Mesodermal cell (in vitro differentiated cells): ENCODE data around the gene MCEMP1.

ENCODE experiments used
- H3K27ac ChIP-seq: 2 replicates; pipeline ENCODE4 v1.7.0; 2013; ENCODE audit warnings: mild to moderate bottlenecking, low read depth, low read length, moderate library complexity; ENCODE audit not compliant: severe bottlenecking
- H3K36me3 ChIP-seq: 2 replicates; pipeline ENCODE4 v1.7.1; 2013; ENCODE audit warnings: mild to moderate bottlenecking, low read length, moderate library complexity; ENCODE audit not compliant: control insufficient read depth, insufficient read depth
- H3K4me1 ChIP-seq: one replicate; pipeline ENCODE4 v1.7.1; 2013; ENCODE audit warnings: mild to moderate bottlenecking, low read length; ENCODE audit not compliant: insufficient read depth, control insufficient read depth, poor library complexity, severe bottlenecking
- H3K4me3 ChIP-seq: 2 replicates; pipeline ENCODE4 v1.7.0; 2013; ENCODE audit warnings: low read length, control low read depth, mild to moderate bottlenecking; ENCODE audit not compliant: insufficient read depth, poor library complexity, severe bottlenecking; ENCODE audit errors: extremely low read depth
- H3K9me3 ChIP-seq: 2 replicates; pipeline ENCODE4 v1.7.1; 2013; ENCODE audit warnings: mild to moderate bottlenecking, low read length, moderate library complexity; ENCODE audit not compliant: control insufficient read depth
- WGBS, 2 experiments: methylation state at CpG; one replicate each; pipeline ENCODE4 v1.1.5; 2013; ENCODE audit warnings: missing lambda C conversion rate in 2 of 2; ENCODE audit not compliant: insufficient coverage in 2 of 2; 5-methylcytosine and 5-hydroxymethylcytosine counted together

The MCEMP1 gene

GRCh38 chr19:7685546-7686445 lies 8.9 kb downstream of the MCEMP1 start:
- H3K36me3 ChIP-seq: peaks cover 23% of the 10 kb centered on the region
- H3K9me3 ChIP-seq: no peaks in the 10 kb centered on the region
- WGBS, 2 experiments: 51 to 54% methylated on average over 12 to 18 of the region's 19 CpGs
- no peak overlapping the region for H3K27ac ChIP-seq
- no peak overlapping the region for H3K4me3 ChIP-seq
- peaks cover 4% of the 10 kb centered on the region for H3K4me1 ChIP-seq

DNA sequence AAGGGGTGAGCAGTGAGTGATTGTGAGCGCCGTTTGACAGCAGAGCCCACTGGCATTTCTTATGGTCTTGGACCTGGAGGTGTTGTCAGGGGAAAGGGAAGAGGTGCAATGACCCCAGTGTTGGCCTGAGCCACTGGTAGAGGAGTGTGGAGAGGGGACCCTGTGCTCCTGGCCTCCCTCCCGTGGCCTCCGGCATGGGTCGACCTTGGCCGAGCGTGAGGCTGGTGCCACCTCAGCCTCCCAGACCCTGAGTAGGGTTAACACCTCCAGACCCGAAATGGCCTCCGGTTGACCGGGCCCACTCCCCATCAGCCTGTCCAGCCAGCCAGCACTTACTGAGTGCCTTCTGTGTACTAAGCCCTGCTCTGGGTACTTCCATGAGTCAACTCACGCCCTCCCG lies 10.3 kb downstream of the MCEMP1 start:
- Histone ChIP-seq H3K9me3 (no peaks in the 10 kb centered on the region), H3K4me3 (no peak overlapping the region), H3K27ac (no peak overlapping the region), H3K4me1 (no peaks in the 10 kb centered on the region), H3K36me3 (peaks cover 18% of the 10 kb centered on the region)
- WGBS, 2 experiments: 92 to 94% methylated on average over 10 to 12 of the region's 12 CpGs

DNA sequence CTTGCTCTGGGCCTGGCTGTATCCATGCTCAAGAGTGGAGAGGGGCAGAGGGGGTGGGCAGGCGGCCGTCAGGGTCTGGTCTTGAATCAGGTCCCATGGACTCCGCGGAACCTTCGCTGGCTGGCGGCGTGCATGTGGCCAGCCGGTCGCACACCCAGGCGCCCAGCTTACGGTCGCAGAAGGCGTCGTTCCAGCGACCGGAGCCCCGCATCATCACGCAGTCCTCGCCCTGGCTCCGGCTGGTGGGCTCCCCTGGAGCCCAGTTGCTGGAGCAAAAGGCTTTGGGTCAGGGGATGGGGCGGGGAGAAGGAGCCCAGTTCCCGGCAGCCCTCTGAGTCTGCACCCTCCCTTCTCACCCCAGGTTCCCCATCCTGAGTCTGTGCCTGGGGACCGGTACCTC lies 12.3 kb downstream of the MCEMP1 start:
- Histone ChIP-seq H3K4me1 (no peaks in the 10 kb centered on the region), H3K27ac (no peak overlapping the region), H3K36me3 (no peaks in the 10 kb centered on the region), H3K9me3 (no peaks in the 10 kb centered on the region), H3K4me3 (no peak overlapping the region)
- WGBS, 2 experiments: 88 to 92% methylated on average over 12 to 16 of the region's 23 CpGs

DNA sequence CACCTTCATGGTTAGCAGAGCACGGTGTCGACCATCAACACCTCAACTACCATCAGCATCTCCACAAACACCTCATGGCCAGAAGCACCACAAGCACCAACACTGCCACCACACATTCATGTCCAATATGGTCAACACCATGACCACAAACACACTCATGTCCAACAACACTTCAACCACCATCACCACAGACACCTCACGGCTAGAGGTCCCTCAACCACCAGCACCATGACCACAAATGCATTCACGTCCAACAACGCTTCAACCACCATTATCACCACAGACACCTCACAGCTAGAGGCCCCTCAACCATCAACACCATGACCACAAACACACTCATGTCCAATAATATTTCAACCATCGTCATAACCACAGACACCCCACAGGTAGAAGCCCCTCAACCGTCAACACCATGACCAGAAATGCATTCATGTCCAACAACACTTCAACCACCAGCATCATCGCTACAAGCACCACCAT lies 13.9 kb downstream of the MCEMP1 start:
- WGBS, 2 experiments: 64 to 67% methylated on average over 5 to 8 of the region's 8 CpGs
- Histone ChIP-seq H3K9me3 (no peaks in the 10 kb centered on the region), H3K4me1 (no peaks in the 10 kb centered on the region), H3K36me3 (no peaks in the 10 kb centered on the region), H3K4me3 (no peak overlapping the region), H3K27ac (no peak overlapping the region)

GRCh38 chr19:7691497-7691896 lies 14.6 kb downstream of the MCEMP1 start:
- no peaks in the 10 kb centered on the region for H3K9me3 ChIP-seq
- H3K27ac ChIP-seq: no peak overlapping the region
- H3K36me3 ChIP-seq: no peaks in the 10 kb centered on the region
- H3K4me1 ChIP-seq: no peaks in the 10 kb centered on the region
- no peak overlapping the region for H3K4me3 ChIP-seq

DNA sequence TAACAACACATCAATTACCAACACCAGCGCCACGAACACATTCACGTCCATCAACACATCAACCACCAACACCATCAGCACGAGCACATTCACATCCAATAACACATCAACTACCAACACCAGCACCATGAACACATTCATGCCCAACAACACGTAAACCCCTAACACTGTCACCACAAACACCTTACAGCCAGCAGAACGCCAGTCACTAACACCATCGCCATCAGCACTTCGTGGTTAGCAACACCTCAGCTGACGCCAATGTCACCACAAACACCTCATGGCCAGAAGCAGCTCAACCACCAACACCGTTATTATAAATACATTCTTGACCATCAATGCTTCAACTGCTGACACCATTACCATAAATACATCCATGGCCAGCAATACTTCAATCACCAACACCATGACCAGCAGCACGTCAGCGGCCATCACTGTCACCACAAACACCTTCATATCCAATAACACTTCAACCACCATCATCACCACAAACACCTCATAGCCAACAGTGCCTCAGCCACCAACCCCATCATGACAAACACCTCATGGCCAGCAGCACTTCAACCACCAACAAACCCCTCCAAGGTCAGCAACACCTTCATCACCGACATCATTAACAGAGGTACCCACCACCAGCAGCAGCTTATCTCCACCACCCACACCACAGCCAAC lies 15.7 kb downstream of the MCEMP1 start:
- no peaks in the 10 kb centered on the region for H3K4me1 ChIP-seq
- no peaks in the 10 kb centered on the region for H3K9me3 ChIP-seq
- H3K4me3 ChIP-seq: no peak overlapping the region
- 45 to 50% methylated on average over 10 to 13 of the region's 13 CpGs for WGBS, 2 experiments
- H3K27ac ChIP-seq: no peak overlapping the region
- H3K36me3 ChIP-seq: no peaks in the 10 kb centered on the region

DNA sequence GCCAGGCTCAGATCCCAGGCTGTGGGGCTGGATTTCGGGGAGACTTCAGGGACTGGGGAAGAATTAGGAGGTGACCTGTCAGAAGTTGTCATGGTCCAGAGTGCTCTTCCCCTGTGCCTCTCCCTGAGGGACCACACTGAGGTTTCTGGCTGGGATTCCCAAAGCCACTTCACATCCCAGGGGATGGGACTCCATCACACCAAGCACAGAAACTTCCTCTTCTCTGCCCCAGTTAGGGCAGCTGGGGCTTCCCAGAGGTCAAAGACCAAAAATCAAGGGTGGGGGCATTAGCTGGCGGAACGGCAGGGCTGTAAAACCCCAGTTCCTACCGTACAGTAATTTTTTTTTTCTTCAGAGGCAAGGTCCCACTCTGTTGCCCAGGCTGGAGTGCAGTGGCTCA lies 17.6 kb downstream of the MCEMP1 start:
- 40 to 93% methylated on average over 1 to 2 of the region's 4 CpGs for WGBS, 2 experiments
- H3K27ac ChIP-seq: no peak overlapping the region
- no peaks in the 10 kb centered on the region for H3K9me3 ChIP-seq
- H3K36me3 ChIP-seq: no peaks in the 10 kb centered on the region
- no peak overlapping the region for H3K4me3 ChIP-seq
- no peaks in the 10 kb centered on the region for H3K4me1 ChIP-seq

DNA sequence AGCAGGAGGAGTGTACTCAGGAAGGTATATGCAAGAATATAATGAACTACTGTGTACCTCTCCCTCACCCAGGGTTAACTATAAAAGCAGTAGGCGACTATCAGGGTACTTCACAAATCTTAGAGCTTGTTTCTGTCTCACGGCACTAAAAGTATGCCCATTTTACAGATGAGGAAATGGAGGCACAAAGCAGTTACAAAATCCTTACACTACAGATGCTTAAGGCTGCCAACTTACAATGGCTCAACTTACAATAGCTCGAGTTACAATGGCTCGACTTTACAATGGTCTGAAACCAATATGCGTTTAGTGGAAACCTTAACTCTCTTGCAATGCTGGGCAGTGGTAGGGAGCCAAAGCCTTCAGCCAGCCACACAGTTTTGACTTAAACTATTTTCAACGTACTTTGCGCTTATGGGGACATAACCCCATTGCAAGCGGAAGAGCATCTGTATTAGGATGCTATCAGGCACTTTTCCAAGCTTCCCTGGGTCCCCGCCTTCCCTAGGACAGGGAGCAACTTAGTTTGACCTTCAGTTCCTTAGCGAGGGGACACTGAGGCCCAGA lies 20.9 kb downstream of the MCEMP1 start:
- no peak overlapping the region for H3K4me3 ChIP-seq
- no peaks in the 10 kb centered on the region for H3K4me1 ChIP-seq
- 50 to 51% methylated on average over 7 of the region's 10 CpGs for WGBS, 2 experiments
- no peaks in the 10 kb centered on the region for H3K36me3 ChIP-seq
- H3K27ac ChIP-seq: no peak overlapping the region
- H3K9me3 ChIP-seq: no peaks in the 10 kb centered on the region

- Histone ChIP-seq H3K36me3 (no peaks in the 10 kb centered on the region), H3K9me3 (no peaks in the 10 kb centered on the region), H3K27ac (no peak overlapping the region), H3K4me3 (no peak overlapping the region), H3K4me1 (no peaks in the 10 kb centered on the region)
- 44 to 50% methylated on average over 5 to 9 of the region's 11 CpGs for WGBS, 2 experiments
Measured at GRCh38 chr19:7698583-7698982, 21.7 kb downstream of the MCEMP1 start.

- no peaks in the 10 kb centered on the region for H3K36me3 ChIP-seq
- 35 to 58% methylated on average over 1 to 2 of the region's 2 CpGs for WGBS, 2 experiments
Measured at GRCh38 chr19:7699003-7699402, 22.1 kb downstream of the MCEMP1 start.

More at GRCh38 chr19:7699003-7699402, 22.1 kb downstream of the MCEMP1 start:
- no peaks in the 10 kb centered on the region for H3K4me1 ChIP-seq
- no peak overlapping the region for H3K4me3 ChIP-seq
- no peaks in the 10 kb centered on the region for H3K9me3 ChIP-seq
- no peak overlapping the region for H3K27ac ChIP-seq
